SK-N-SH treated with all-trans-retinoic acid at 6 μM for 48 hours (cell line): ENCODE results near the gene C1QTNF12.

Experiments used
- ATAC-seq: fragments of 200-7000 bp; cut with Tn5 transposase; 3 replicates; pipeline ENCODE4 v1.9.1; 2020; ENCODE audit warnings: mild to moderate bottlenecking, moderate library complexity
- ARNTL ChIP-seq: fragments of 450-650 bp; formaldehyde crosslinking; IDR thresholded peaks from 2 replicates; pipeline ENCODE4 v1.5.0; 2020; ENCODE audit warnings: low read depth, mild to moderate bottlenecking, moderate library complexity, borderline replicate concordance
- BACH2 ChIP-seq: fragments of 250-450 bp; sonication (Bioruptor Pico); IDR thresholded peaks from 2 replicates; pipeline ENCODE4 v1.9.0; 2021; ENCODE audit warnings: mild to moderate bottlenecking, borderline replicate concordance
- CSDC2 ChIP-seq: fragments of 250-450 bp; sonication (Bioruptor Pico); IDR thresholded peaks from 2 replicates; pipeline ENCODE4 v1.5.0; 2020; ENCODE audit warnings: mild to moderate bottlenecking, moderate library complexity
- CSRNP3 ChIP-seq: fragments of 250-450 bp; sonication (Bioruptor Pico); IDR thresholded peaks from 2 replicates; pipeline ENCODE4 v1.5.1; 2021; ENCODE audit warnings: mild to moderate bottlenecking, moderate library complexity
- GLIS3 ChIP-seq: fragments of 250-450 bp; sonication (Bioruptor Pico); IDR thresholded peaks from 2 replicates; pipeline ENCODE4 v1.5.0; 2020; ENCODE audit warnings: mild to moderate bottlenecking, moderate library complexity
- ISL1 ChIP-seq: fragments of 250-450 bp; sonication (Bioruptor Pico); IDR thresholded peaks from 2 replicates; pipeline ENCODE4 v2.1.2; 2022; ENCODE audit warnings: mild to moderate bottlenecking, moderate library complexity
- PATZ1 ChIP-seq: fragments of 250-450 bp; sonication (Bioruptor Pico); IDR thresholded peaks from 2 replicates; pipeline ENCODE4 v1.8.0; 2020; ENCODE audit warnings: mild to moderate bottlenecking, moderate library complexity, borderline replicate concordance
- PPARA ChIP-seq: fragments of 250-450 bp; sonication (Bioruptor Pico); IDR thresholded peaks from 2 replicates; pipeline ENCODE4 v1.5.0; 2020; ENCODE audit warnings: mild to moderate bottlenecking, borderline replicate concordance
- RARB ChIP-seq: fragments of 250-450 bp; sonication (Bioruptor Pico); IDR thresholded peaks from 2 replicates; pipeline ENCODE4 v1.8.0; 2021; ENCODE audit warnings: mild to moderate bottlenecking, moderate library complexity
- SNAI2 ChIP-seq: fragments of 250-450 bp; sonication (Bioruptor Pico); IDR thresholded peaks from 2 replicates; pipeline ENCODE4 v1.5.0; 2020; ENCODE audit warnings: mild to moderate bottlenecking, moderate library complexity
- TCF4 ChIP-seq: fragments of 250-450 bp; sonication (Bioruptor Pico); IDR thresholded peaks from 2 replicates; pipeline ENCODE4 v1.8.0; 2021; ENCODE audit warnings: mild to moderate bottlenecking, moderate library complexity, borderline replicate concordance
- TOX ChIP-seq: fragments of 250-450 bp; sonication (Bioruptor Pico); IDR thresholded peaks from 2 replicates; pipeline ENCODE4 v1.8.0; 2021; ENCODE audit warnings: mild to moderate bottlenecking, moderate library complexity, borderline replicate concordance
- TSHZ2 ChIP-seq: fragments of 250-450 bp; sonication (Bioruptor Pico); IDR thresholded peaks from 2 replicates; pipeline ENCODE4 v1.5.0; 2020; ENCODE audit warnings: mild to moderate bottlenecking, moderate library complexity
- ZC3H10 ChIP-seq: fragments of 250-450 bp; sonication (Bioruptor Pico); IDR thresholded peaks from 2 replicates; pipeline ENCODE4 v1.5.1; 2021; ENCODE audit warnings: mild to moderate bottlenecking, moderate library complexity
- ZFP3 ChIP-seq: fragments of 250-450 bp; sonication (Bioruptor Pico); IDR thresholded peaks from 2 replicates; pipeline ENCODE4 v1.5.0; 2020; ENCODE audit warnings: mild to moderate bottlenecking, moderate library complexity
- ZFP30 ChIP-seq: fragments of 450-650 bp; formaldehyde crosslinking; IDR thresholded peaks from 2 replicates; pipeline ENCODE4 v1.5.0; 2022; ENCODE audit warnings: mild to moderate bottlenecking, moderate library complexity
- ZNF565 ChIP-seq: fragments of 450-650 bp; formaldehyde crosslinking; conservative IDR thresholded peaks from 2 replicates; pipeline ENCODE4 v1.5.0; 2020; ENCODE audit warnings: low read depth, mild to moderate bottlenecking, moderate library complexity
- ZNF70 ChIP-seq: fragments of 450-650 bp; formaldehyde crosslinking; IDR thresholded peaks from 2 replicates; pipeline ENCODE4 v1.5.0; 2020; ENCODE audit warnings: mild to moderate bottlenecking, moderate library complexity
- ZNF8 ChIP-seq: fragments of 450-650 bp; formaldehyde crosslinking; IDR thresholded peaks from 2 replicates; pipeline ENCODE4 v1.5.0; 2020; ENCODE audit warnings: mild to moderate bottlenecking, moderate library complexity
- TF ChIP-seq, protein P1 (sequence below): fragments of 250-450 bp; sonication (Bioruptor Pico); IDR thresholded peaks from 2 replicates; pipeline ENCODE4 v1.5.1; 2020; ENCODE audit warnings: low read depth, mild to moderate bottlenecking, moderate library complexity

The C1QTNF12 gene

GRCh38 chr1:1213345-1214265, 32.9 kb downstream of the C1QTNF12 start, which contains the start of gene TNFRSF4:
Gene TNFRSF4 (minus strand): TSS chr1:1214153. CDS start chr1:1214127, 26 bp downstream.
- ATAC-seq, result no peak; the same call in 2 of the 3 replicates
- TF ChIP-seq ZFP3 (CRISPR knock-in tag) (no peak), ARNTL (CRISPR knock-in tag) (no peak), TCF4 (CRISPR knock-in tag) (no peak), PPARA (no peak), ZC3H10 (CRISPR knock-in tag) (no peak), GLIS3 (CRISPR knock-in tag) (no peak), ZNF70 (CRISPR knock-in tag) (no peak), ZFP30 (no peak), CSDC2 (CRISPR knock-in tag) (no peak), ISL1 (no peak), ZNF565 (CRISPR knock-in tag) (no peak), TSHZ2 (no peak), PATZ1 (CRISPR knock-in tag) (no peak), BACH2 (no peak), SNAI2 (CRISPR knock-in tag) (no peak), CSRNP3 (no peak), ZNF8 (CRISPR knock-in tag) (no peak), TOX (CRISPR knock-in tag) (no peak)
- TF ChIP-seq, protein P1, sequence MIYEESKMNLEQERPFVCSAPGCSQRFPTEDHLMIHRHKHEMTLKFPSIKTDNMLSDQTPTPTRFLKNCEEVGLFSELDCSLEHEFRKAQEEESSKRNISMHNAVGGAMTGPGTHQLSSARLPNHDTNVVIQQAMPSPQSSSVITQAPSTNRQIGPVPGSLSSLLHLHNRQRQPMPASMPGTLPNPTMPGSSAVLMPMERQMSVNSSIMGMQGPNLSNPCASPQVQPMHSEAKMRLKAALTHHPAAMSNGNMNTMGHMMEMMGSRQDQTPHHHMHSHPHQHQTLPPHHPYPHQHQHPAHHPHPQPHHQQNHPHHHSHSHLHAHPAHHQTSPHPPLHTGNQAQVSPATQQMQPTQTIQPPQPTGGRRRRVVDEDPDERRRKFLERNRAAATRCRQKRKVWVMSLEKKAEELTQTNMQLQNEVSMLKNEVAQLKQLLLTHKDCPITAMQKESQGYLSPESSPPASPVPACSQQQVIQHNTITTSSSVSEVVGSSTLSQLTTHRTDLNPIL, result no peak
- TF ChIP-seq, all 23 proteins: peak for 0

DNA sequence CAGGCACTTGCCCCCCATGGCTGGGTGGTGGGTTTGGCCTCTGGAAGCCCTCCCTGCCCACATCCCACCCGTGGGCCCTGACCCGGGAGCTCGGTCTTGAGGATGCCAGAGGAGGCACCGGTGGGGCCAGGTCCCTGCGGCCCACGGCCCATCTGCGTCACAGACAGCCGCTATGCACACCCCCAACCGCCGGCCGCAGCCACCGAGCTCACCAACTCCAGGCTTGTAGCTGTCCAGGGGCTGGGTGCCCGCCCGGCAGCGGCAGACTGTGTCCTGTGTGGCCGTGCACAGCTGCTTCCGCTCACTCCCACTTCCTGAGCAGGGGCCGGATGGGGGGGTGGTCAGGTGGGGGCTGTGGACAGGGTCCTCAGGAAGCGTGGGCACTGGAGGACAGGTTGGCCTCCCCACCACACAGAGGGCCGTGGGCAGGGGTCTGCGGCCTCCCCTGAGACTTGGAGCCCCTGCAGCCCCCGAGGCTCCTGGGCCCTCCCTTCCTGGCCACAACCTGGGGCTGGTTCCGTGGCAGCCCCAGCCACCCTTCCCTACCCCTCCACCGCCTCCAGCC, 33.7 kb downstream of the C1QTNF12 start:
- TF ChIP-seq TOX (CRISPR knock-in tag) (no peak), BACH2 (no peak), TSHZ2 (no peak), ARNTL (CRISPR knock-in tag) (no peak), CSRNP3 (no peak), GLIS3 (CRISPR knock-in tag) (no peak), PATZ1 (CRISPR knock-in tag) (no peak), ISL1 (no peak), SNAI2 (CRISPR knock-in tag) (no peak), RARB (no peak), ZNF70 (CRISPR knock-in tag) (no peak), PPARA (no peak), CSDC2 (CRISPR knock-in tag) (no peak)
- TF ChIP-seq, protein P1, result no peak
- no peak for ATAC-seq
